GM18519 (cell line): ENCODE data around the gene CSPG5.

Source experiments
- ATAC-seq: cut with Tn5 transposase; IDR thresholded peaks from one replicate; pipeline ENCODE4 v1.9.1; 2021; ENCODE audit warnings: mild to moderate bottlenecking, moderate library complexity; ENCODE audit not compliant: unreplicated experiment, low FRiP score

Gene CSPG5

DNA sequence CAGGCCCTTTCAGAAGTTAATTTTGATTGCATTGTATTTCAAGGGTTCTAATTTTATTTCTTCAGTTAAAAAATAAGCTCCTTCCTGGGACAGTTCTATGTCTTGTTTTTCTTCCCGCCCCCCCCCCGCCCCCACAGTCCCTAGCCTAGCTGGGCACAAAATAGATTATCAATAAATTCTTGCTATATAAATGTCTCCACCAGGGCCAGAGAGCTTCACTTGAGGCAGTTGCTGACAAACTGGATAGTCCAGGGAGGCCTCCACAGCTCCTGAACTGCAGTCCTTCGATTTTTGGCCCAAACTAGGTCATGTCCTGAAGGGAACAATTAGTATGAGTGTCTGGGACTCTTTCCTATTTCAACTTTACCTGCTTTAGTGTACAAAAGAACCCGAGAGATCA, 9.9 kb upstream of the CSPG5 start:
- ATAC-seq, result no peak

GRCh38 chr3:47588053-47588452, 9.4 kb upstream of the CSPG5 start:
- ATAC-seq, result no peak

DNA sequence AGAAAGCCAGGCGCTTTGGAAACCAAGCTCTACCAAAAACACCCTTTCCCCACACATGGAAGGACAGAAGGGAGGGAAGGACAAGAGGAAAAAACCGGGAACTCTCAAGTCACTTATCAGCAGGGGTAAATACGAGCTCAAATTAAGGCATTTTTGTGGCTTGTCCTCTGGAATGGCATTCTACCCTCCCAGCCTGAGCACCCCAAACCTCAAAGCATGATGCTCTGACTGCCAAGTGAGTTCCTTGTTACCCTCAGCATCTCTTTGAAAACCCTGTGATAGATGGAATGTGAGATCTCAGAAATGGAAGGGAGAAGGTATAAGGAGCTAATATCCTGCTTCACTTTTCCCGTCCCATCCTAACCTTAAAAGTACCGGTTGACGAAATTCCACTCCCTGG, 8.1 kb upstream of the CSPG5 start:
- ATAC-seq, result no peak

DNA sequence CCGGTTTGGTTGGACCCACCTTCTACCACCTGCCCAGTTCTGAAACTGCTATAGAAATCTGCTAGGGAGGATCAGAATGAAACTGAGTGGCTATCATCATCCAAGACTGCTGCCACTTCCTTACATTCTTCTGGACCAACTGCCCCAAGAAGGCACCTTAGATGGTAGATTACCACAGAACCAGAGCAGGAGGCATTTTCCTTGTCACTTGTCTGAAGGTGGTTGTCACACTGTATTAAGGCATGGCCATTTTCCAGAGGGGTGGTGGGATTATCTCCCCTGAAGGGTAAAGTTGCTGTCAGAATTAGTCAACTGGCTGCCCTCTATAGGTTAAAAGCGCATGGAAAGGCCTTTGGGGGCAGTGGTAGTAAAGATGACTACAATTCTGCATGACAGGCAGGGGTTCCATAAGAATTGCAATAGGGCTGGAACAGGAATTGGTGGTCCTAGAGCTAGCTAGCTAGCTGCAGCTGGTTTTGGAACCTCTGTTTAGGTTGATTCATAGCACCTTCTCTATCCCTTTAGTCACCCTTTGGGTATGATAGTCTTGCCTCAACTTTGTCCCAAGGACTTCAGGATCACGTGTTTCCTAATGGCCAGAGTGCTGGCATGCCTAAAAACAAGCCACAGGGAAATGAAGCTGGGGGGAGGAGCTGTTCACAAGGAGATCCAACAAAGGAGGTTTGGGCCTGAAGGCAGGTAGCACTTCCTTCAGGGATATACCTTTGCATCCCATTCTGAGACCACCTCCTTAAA, 4.8 kb upstream of the CSPG5 start:
- ATAC-seq, result no peak

GRCh38 chr3:47581835-47582234, 3.2 kb upstream of the CSPG5 start:
- ATAC-seq, result no peak

GRCh38 chr3:47581422-47581821, 2.8 kb upstream of the CSPG5 start:
- no peak for ATAC-seq

GRCh38 chr3:47580481-47580880, 1.8 kb upstream of the CSPG5 start:
- ATAC-seq, result no peak

DNA sequence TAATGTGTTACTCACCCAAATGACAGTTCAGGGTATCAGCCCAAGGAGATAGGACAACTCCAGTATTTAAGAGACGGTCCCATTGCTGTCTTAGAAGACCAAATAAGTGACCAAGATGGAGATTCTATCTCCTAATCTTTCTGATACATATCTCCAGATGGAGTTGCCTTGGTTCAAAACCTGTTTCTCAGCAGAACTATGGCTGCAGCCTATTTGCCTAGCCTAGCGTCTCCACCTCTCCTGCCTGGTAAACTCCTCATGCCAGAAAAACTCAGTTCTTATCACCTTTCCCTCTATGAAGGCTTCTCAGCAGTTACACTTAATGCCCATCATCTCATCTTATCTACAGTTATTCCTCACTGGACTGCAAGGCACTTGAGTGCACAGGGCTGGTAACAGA, 1.2 kb upstream of the CSPG5 start:
- no peak for ATAC-seq

DNA sequence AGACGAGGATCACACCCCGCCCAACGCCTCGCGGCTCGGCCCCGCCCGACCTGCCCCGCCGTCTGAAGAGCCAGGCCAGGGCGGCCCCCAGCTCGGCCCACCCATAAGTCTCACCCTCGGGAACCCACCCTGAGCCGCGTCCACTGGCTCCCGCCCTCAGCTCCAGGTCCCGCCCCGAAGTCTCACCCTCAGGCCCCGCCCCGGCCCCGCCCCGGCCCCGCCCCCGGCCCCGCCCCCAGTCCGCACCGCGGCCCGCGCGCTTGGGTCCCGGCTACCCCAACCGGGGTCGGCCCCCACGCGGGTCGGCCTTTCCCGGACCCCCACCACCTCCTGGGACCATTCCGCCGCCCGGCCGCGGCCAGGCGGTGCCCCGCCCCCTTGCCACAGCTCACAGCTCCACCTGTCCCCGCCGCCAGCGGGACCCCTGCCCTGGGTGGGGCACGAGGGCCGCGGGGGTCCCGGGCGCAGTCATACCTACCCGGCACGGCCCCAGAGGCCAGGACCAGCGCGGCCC, 489 bp downstream of the CSPG5 start:
- no peak for ATAC-seq

- no peak for ATAC-seq
Measured at GRCh38 chr3:47577583-47578118, 1.0 kb downstream of the CSPG5 start.

GRCh38 chr3:47573190-47574172, 5.2 kb downstream of the CSPG5 start:
- ATAC-seq, result no peak

DNA sequence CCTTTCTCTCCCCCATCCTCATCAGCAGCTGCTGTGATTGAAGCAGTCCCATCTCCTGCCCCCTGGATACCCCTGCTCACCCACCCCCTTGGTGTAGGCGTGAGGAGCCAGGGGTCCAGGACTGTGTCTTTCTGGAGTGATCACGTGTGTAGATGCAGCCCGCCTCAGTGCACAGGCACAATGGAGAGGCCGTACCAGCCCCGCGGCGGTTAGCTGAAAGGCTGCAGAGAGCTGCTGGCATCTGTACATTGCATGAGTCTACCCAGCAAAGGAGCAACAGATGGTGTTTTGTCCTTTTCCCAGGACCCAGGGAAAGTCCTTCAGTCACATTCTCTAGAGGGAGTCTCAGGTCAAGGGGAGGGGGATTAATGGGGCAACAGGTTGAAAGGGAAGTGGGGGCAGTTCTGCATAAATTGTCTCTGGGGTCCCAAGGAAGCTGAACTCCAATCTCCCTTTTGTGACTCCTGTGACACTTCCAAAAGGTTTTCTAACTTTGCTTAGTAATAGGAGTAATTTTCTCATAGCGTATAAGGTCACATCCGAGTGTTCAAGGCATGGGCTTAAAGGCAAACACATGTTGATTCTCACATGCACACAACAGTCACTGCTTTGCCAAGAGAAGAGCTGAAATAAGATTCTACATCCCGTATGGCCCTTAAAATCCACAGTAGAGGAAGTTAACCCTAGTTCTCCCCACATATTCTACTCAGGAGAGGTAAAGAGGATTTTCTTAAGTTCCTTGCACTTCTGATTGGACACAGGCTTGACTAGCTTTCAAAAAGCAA, 7.1 kb downstream of the CSPG5 start:
- no peak for ATAC-seq

GRCh38 chr3:47568901-47569300, 9.8 kb downstream of the CSPG5 start:
- ATAC-seq, result no peak

DNA sequence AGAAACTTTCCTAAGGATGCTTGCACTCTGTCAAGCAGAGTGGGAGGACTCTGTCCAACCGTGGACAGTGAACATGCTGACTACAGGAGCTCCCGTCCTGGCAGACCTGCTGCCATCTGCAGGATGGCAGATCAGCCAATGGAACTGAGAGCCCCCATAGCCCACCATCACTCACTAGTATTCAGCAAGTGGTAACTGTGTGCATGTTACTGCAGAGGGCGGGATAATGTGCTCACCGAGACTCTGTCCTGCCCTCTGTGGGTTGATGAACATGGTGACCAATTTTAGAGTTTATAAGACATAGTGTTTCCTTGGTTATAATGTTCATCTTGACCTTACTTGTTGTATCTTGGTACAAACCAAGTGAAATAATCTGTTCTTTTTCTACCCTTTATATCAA, 11.5 kb downstream of the CSPG5 start:
- ATAC-seq, result no peak

DNA sequence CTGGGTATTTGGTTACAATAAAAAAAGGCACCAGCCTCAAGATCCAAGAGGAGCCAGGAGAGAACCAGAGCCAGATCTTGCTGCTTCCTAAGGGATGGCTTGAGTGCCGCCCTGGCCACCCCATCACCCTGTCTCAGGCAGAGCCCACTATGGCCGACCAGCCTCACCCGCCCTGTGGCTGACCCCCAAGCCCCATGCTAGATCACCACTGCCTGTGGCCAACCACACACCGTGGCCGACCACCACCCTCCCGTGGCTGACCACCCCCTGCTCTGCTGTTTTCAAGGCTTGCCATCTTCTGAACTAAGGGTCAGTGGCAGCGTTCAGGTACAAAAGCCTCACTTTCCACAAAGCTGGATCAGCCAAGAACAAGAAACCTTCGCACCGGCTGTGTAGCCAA, 12.0 kb downstream of the CSPG5 start:
- no peak for ATAC-seq

GRCh38 chr3:47565734-47566550, 12.7 kb downstream of the CSPG5 start:
- ATAC-seq, result no peak

- ATAC-seq, result no peak
Measured at GRCh38 chr3:47556351-47556750, 22.3 kb downstream of the CSPG5 start.

DNA sequence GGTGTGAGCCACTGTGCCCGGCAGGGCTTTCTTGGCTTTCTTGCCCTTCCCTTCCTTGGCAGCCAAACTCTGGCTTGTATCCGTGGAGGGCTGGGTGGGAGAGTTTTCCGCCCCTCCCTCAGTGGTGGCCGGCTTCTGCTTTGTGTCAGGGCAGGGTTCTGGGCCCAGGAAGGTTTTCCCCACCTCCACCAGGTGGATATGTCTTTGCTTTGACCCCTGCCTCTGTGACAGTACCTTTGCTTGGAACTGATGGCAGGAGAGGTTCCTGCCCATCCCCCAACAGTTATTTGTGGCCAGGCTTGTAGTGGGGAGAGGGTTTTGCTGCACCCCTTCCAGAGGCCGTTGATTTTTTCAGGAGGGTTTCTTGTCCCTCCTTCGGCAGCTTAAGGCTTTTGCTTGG, 24.3 kb downstream of the CSPG5 start:
- ATAC-seq, result no peak

DNA sequence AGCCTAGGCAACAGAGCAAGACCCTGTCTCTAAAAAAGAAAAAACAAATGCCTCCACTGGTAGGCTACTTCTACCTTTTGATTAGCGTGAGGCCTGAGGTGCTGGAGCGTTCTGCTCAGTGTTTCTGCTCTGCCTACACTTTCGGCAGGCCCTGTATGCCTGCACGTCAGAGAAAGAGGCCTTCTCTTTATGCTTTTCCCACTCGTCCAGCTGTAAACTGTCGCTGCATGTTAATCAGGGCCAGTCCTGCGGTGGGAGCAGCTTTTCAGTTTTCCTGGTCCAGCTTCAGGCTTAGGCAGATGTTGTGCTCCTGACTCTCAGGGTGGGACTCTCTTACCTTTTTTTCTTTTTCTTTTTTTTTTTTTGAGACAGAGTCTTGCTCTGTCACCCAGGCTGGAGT, 25.3 kb downstream of the CSPG5 start:
- no peak for ATAC-seq
